GM21381 (cell line): ENCODE data around the gene C10orf67.
"Not testable (repeated sequence)": the region's sequence is repeated elsewhere in the genome, so short reads cannot be mapped to it uniquely, and the experiment has no call there.

ENCODE experiments used
- ATAC-seq: cut with Tn5 transposase; IDR thresholded peaks from one replicate; pipeline ENCODE4 v1.9.1; 2021; ENCODE audit warnings: mild to moderate bottlenecking, moderate library complexity; ENCODE audit not compliant: unreplicated experiment

The C10orf67 gene

GRCh38 chr10:23344241-23344841 lies at the start of gene C10orf67:
Gene C10orf67, minus strand, starts transcription at chr10:23344797. Its CDS starts 23 bp downstream, at chr10:23344774.
- peak; percentile 46 for ATAC-seq

GRCh38 chr10:23391821-23392220 lies 47.2 kb upstream of the C10orf67 start:
- no peak for ATAC-seq

- ATAC-seq: no peak
Observed at GRCh38 chr10:23390809-23391208, 46.2 kb upstream of the C10orf67 start.

- ATAC-seq: not testable (repeated sequence)
Observed at GRCh38 chr10:23390408-23390807, 45.8 kb upstream of the C10orf67 start.

GRCh38 chr10:23387516-23387915 lies 42.9 kb upstream of the C10orf67 start:
- not testable (repeated sequence) for ATAC-seq

GRCh38 chr10:23386052-23386451 lies 41.5 kb upstream of the C10orf67 start:
- ATAC-seq: no peak

GRCh38 chr10:23384364-23384763 lies 39.8 kb upstream of the C10orf67 start:
- ATAC-seq: no peak

- ATAC-seq: no peak
Observed at GRCh38 chr10:23383637-23384036, 39.0 kb upstream of the C10orf67 start.

- no peak for ATAC-seq
Observed at GRCh38 chr10:23381298-23382040, 36.9 kb upstream of the C10orf67 start.

GRCh38 chr10:23379686-23380085 lies 35.1 kb upstream of the C10orf67 start:
- no peak for ATAC-seq

- no peak for ATAC-seq
Observed at GRCh38 chr10:23376229-23376655, 31.6 kb upstream of the C10orf67 start.

- no peak for ATAC-seq
Observed at GRCh38 chr10:23375366-23375765, 30.8 kb upstream of the C10orf67 start.

GRCh38 chr10:23373156-23373555 lies 28.6 kb upstream of the C10orf67 start:
- no peak for ATAC-seq

- ATAC-seq: no peak
Observed at GRCh38 chr10:23371073-23371472, 26.5 kb upstream of the C10orf67 start.

- no peak for ATAC-seq
Observed at GRCh38 chr10:23370106-23370505, 25.5 kb upstream of the C10orf67 start.

- peak; percentile 63 for ATAC-seq
Observed at GRCh38 chr10:23368816-23369640, 24.4 kb upstream of the C10orf67 start.

GRCh38 chr10:23367896-23368595 lies 23.4 kb upstream of the C10orf67 start:
- no peak for ATAC-seq

GRCh38 chr10:23365417-23366030 lies 20.9 kb upstream of the C10orf67 start:
- not testable (repeated sequence) for ATAC-seq

GRCh38 chr10:23364378-23364777 lies 19.8 kb upstream of the C10orf67 start:
- peak; percentile 18 for ATAC-seq

GRCh38 chr10:23363793-23364135 lies 19.2 kb upstream of the C10orf67 start:
- no peak for ATAC-seq
